Panc1 (cell line): ENCODE results near the gene DLL3. TPM values are rescaled to one million over a fixed set of nuclear protein-coding genes. Genes with fewer than 3 reads are reported as not detected.
A peak's percentile ranks its signal among the peaks of the same experiment; 100 is the strongest.
"Not testable (repeated sequence)": the region's sequence is repeated elsewhere in the genome, so short reads cannot be mapped to it uniquely, and the experiment has no call there.

Source experiments
- ATAC-seq: fragments of 200-7000 bp; cut with Tn5 transposase; 2 replicates; pipeline ENCODE4 v1.9.1; 2020; ENCODE audit warnings: mild to moderate bottlenecking, moderate library complexity
- BruUV-seq: library from RNA; stranded (reverse); fragments of 400-500 nt; replicated peaks from 2 replicates; lab custom pipeline; 2021; lab: Mats Ljungman, UMichigan
- CTCF ChIA-PET: fragments of 300-600 bp; sonication (Branson Sonifier 250); formaldehyde crosslinking; loops from one replicate; lab custom pipeline; 2022; ENCODE audit warnings: antibody characterized with exemption; lab: Charles Lee
- POLR2A ChIA-PET: fragments of 300-600 bp; sonication (Branson Sonifier 250); formaldehyde crosslinking; loops from one replicate; lab custom pipeline; 2022; ENCODE audit warnings: antibody characterized with exemption; lab: Charles Lee
- DNase-seq: peaks from one replicate; pipeline ENCODE4 v3.0.0-alpha.2; 2010; ENCODE audit warnings: low read depth, low spot score
- H3K27ac ChIP-seq: 2 replicates; pipeline ENCODE4 v1.5.1; 2011; ENCODE audit warnings: mild to moderate bottlenecking, low read length, inconsistent platforms
- H3K27me3 ChIP-seq: fragments of 200-500 bp; sonication (Bioruptor generic); 2 replicates; pipeline ENCODE4 v1.6.0; 2014; ENCODE audit warnings: low read length, inconsistent platforms; ENCODE audit not compliant: control insufficient read depth, insufficient read depth
- H3K36me3 ChIP-seq: fragments of 200-500 bp; sonication (Bioruptor generic); 2 replicates; pipeline ENCODE4 v1.5.1; 2014; ENCODE audit warnings: inconsistent platforms, mild to moderate bottlenecking, low read length, moderate library complexity; ENCODE audit not compliant: control insufficient read depth, insufficient read depth
- H3K4me1 ChIP-seq: 2 replicates; pipeline ENCODE4 v1.5.1; 2011; ENCODE audit warnings: inconsistent platforms, mild to moderate bottlenecking, low read length, moderate library complexity; ENCODE audit not compliant: control insufficient read depth, insufficient read depth
- H3K4me3 ChIP-seq, 2 experiments: 2 replicates each; pipeline ENCODE4 v1.5.1; 2011 to 2012; ENCODE audit warnings: low read depth in 2 of 2, low read length in 2 of 2, mild to moderate bottlenecking in 2 of 2, inconsistent platforms in 1 of 2, moderate library complexity in 1 of 2
- H3K9me3 ChIP-seq: fragments of 200-500 bp; sonication (Bioruptor generic); 2 replicates; pipeline ENCODE4 v1.5.1; 2014; ENCODE audit warnings: low read depth, mild to moderate bottlenecking, inconsistent platforms, low read length, moderate library complexity; ENCODE audit not compliant: control insufficient read depth, insufficient read depth
- CTCF ChIP-seq: fragments of 450-650 bp; IDR thresholded peaks from 2 replicates; pipeline ENCODE4 v1.5.1; 2017; ENCODE audit warnings: mild to moderate bottlenecking
- POLR2AphosphoS5 ChIP-seq: IDR thresholded peaks from 2 replicates; pipeline ENCODE4 v1.6.1; 2012; ENCODE audit warnings: mild to moderate bottlenecking, low read depth, low read length, moderate library complexity
- REST ChIP-seq, 2 experiments: IDR thresholded peaks; 2 replicates each; pipeline ENCODE4 v1.6.1; 2011 to 2012; ENCODE audit warnings: low read depth in 2 of 2, control low read depth in 1 of 2, low read length in 1 of 2, mild to moderate bottlenecking in 1 of 2, moderate library complexity in 1 of 2; ENCODE audit not compliant: insufficient read depth in 1 of 2
- SIN3A ChIP-seq: IDR thresholded peaks from 2 replicates; pipeline ENCODE4 v1.6.1; 2012; ENCODE audit warnings: low read depth, mild to moderate bottlenecking, low read length, moderate library complexity, borderline replicate concordance; ENCODE audit not compliant: insufficient read depth
- TCF7L2 ChIP-seq: IDR thresholded peaks from 2 replicates; pipeline ENCODE4 v1.6.1; 2011; ENCODE audit warnings: mild to moderate bottlenecking, low read depth, low read length, inconsistent platforms
- in situ Hi-C: cut with HindIII; loops from 2 replicates; pipeline ENCODE4 v1.10.0; 2016; ENCODE audit warnings: low sequenced_read_pairs, low pct_unique_long_range_greater_than_20kb
- intact Hi-C: fragments of 100-400 bp; cut with micrococcal nuclease; formaldehyde crosslinking; loops from one replicate; pipeline ENCODE4 v1.10.0; 2022; ENCODE audit not compliant: unreplicated experiment
- total RNA-seq: library from RNA; stranded (reverse); gene quantifications from one replicate; pipeline ENCODE4 v1.2.1, GENCODE V29; 2021; ENCODE audit not compliant: unreplicated experiment

The DLL3 gene
- total RNA-seq, 1 experiment from 2014 or later = 76.9 TPM

GRCh38 chr19:39474139-39474620, 24.6 kb upstream of the DLL3 start:
- Histone ChIP-seq H3K27ac (no peak overlapping the region), H3K9me3 (no peaks in the 10 kb centered on the region), H3K36me3 (peaks cover 75% of the 10 kb centered on the region), H3K4me3 (no peak overlapping the region), H3K27me3 (no peaks in the 10 kb centered on the region), H3K4me1 (no peaks in the 10 kb centered on the region)
- TF ChIP-seq TCF7L2 (no peak), CTCF (no peak), SIN3A (no peak), POLR2AphosphoS5 (no peak)
- BruUV-seq = no TSS peak
- no peak for DNase-seq
- POLR2A ChIA-PET = interaction anchor here (0.5 to 3.5 kb wide), 10 partner anchors 15 to 577 kb away, joined by 4 to 36 read pairs (median 6); partner anchors contain the start of genes EID2B and RPS16
- CTCF ChIA-PET = interaction anchor here (0.6 to 3.9 kb wide), 55 partner anchors 10 to 802 kb away, joined by 3 to 134 read pairs (median 9); partner anchors contain the start of genes DLL3, EID2, EID2B and MED29
- intact Hi-C loops = loop anchor here (1.0 kb wide), 1 partner anchor 58 kb away; the partner anchor contains the start of gene EID2B
- peak; percentile 75 for ATAC-seq
- in situ Hi-C loops = no loop called here

- Histone ChIP-seq H3K4me3 (no peak overlapping the region), H3K4me1 (peaks cover 10% of the 10 kb centered on the region), H3K27me3 (no peaks in the 10 kb centered on the region), H3K9me3 (no peaks in the 10 kb centered on the region), H3K36me3 (peaks cover 59% of the 10 kb centered on the region), H3K27ac (no peak overlapping the region)
- no peak for TF ChIP-seq POLR2AphosphoS5
- no peak for TF ChIP-seq CTCF
- TF ChIP-seq SIN3A = no peak
- TF ChIP-seq TCF7L2 = no peak
- no peak for TF ChIP-seq REST (IDR thresholded peaks at IDR 0.05; ENCODE audit: insufficient read depth in 1 of 2, low read depth in 2 of 2, low read length in 1 of 2)
- ChIA-PET POLR2A (interaction anchor here (0.6 to 3.5 kb wide), 15 partner anchors 12 to 118 kb away, joined by 3 to 36 read pairs (median 5); partner anchors contain the start of genes RPS16 and SELENOV), CTCF (interaction anchor here (0.6 to 3.9 kb wide), 28 partner anchors 10 to 289 kb away, joined by 3 to 134 read pairs (median 17); partner anchors contain the start of genes DLL3, EID2, EID2B and PLEKHG2)
- in situ Hi-C loops = no loop called here
- intact Hi-C loops = no loop called here
- no TSS peak for BruUV-seq
- ATAC-seq = no peak
- no peak for DNase-seq
Measured at GRCh38 chr19:39475748-39476147, 23.0 kb upstream of the DLL3 start.

- in situ Hi-C loops, BruUV-seq, H3K9me3 ChIP-seq, ATAC-seq, intact Hi-C loops, H3K27me3 ChIP-seq, H3K4me3 ChIP-seq, DNase-seq: not testable (repeated sequence)
- Histone ChIP-seq H3K4me1 (peaks cover 23% of the 10 kb centered on the region), H3K36me3 (peaks cover 41% of the 10 kb centered on the region), H3K27ac (peak overlapping the region; percentile 86)
- ChIA-PET CTCF (interaction anchor here (0.6 to 1.6 kb wide), 4 partner anchors 10 to 24 kb away, joined by 3 to 10 read pairs (median 4); no protein-coding TSS in a partner anchor), POLR2A (interaction anchor here (1.7 kb wide), 1 partner anchor 44 kb away, joined by 14 read pairs; the partner anchor contains the start of gene RPS16)
Measured at GRCh38 chr19:39479319-39479801, 19.4 kb upstream of the DLL3 start.
